Bone marrow (tissue), 2 donors: ENCODE results near the gene DBR1.
A peak's percentile ranks its signal among the peaks of the same experiment; 100 is the strongest.
"Not testable (repeated sequence)": the region's sequence is repeated elsewhere in the genome, so short reads cannot be mapped to it uniquely, and the experiment has no call there.

Experiments used
- DNase-seq, 2 donors: peaks; one replicate each; lab custom pipeline; 2025; lab: John Stamatoyannopoulos, UW

DBR1 gene

GRCh38 chr3:138186803-138187295, 12.1 kb upstream of the DBR1 start:
- DNase-seq: peak; percentile 34 to 51

GRCh38 chr3:138186221-138186620, 11.5 kb upstream of the DBR1 start:
- no peak for DNase-seq

- no peak for DNase-seq
These were observed 10.3 kb upstream of the DBR1 start for GRCh38 chr3:138184994-138185393.

GRCh38 chr3:138180375-138181029, 5.8 kb upstream of the DBR1 start:
- DNase-seq: peak in 1 of 2 donors; percentile 32

GRCh38 chr3:138173769-138174420, 826 bp downstream of the DBR1 start:
- DNase-seq: no peak

GRCh38 chr3:138172625-138173024, 2.1 kb downstream of the DBR1 start:
- no peak for DNase-seq

GRCh38 chr3:138165061-138165460, 9.7 kb downstream of the DBR1 start:
- no peak for DNase-seq

GRCh38 chr3:138157743-138158142, 17.0 kb downstream of the DBR1 start:
- DNase-seq: no peak

GRCh38 chr3:138154534-138154933, 20.2 kb downstream of the DBR1 start:
- DNase-seq: no peak

GRCh38 chr3:138148503-138148902, 26.2 kb downstream of the DBR1 start:
- no peak for DNase-seq

GRCh38 chr3:138142181-138142580, 32.5 kb downstream of the DBR1 start:
- DNase-seq: not testable (repeated sequence)

GRCh38 chr3:138140940-138141339, 33.8 kb downstream of the DBR1 start:
- no peak for DNase-seq

- no peak for DNase-seq
These were observed 35.0 kb downstream of the DBR1 start for GRCh38 chr3:138139691-138140090.

GRCh38 chr3:138137861-138138260, 36.9 kb downstream of the DBR1 start:
- DNase-seq: no peak

- DNase-seq: no peak
These were observed 38.5 kb downstream of the DBR1 start for GRCh38 chr3:138136201-138136600.

GRCh38 chr3:138135833-138136194, 38.9 kb downstream of the DBR1 start:
- no peak for DNase-seq

- DNase-seq: peak in 1 of 2 donors; percentile 7
These were observed 39.4 kb downstream of the DBR1 start for GRCh38 chr3:138135146-138135832.

- no peak for DNase-seq
These were observed 42.5 kb downstream of the DBR1 start, which contains the start of gene A4GNT for GRCh38 chr3:138132239-138132638. Gene A4GNT (minus strand): TSS chr3:138132390. CDS start chr3:138131256, 1,134 bp downstream.

- DNase-seq: no peak
These were observed 46.9 kb downstream of the DBR1 start for GRCh38 chr3:138127636-138128365.

GRCh38 chr3:138125548-138126221, 49.0 kb downstream of the DBR1 start:
- DNase-seq: no peak

- no peak for DNase-seq
These were observed 49.9 kb downstream of the DBR1 start for GRCh38 chr3:138124706-138125355.
